Heart left ventricle (tissue), 13 donors: ENCODE results near the gene ATRAID.

ENCODE experiments used
- CTCF ChIP-seq, 12 donors: fragments of 200-600 bp; sonication (generic) in 4 of 12; IDR thresholded peaks; one replicate each; pipeline versions ENCODE4 v1.5.0 to v1.8.0; 2018 to 2022; ENCODE audit warnings: antibody characterized with exemption in 12 of 12, mild to moderate bottlenecking in 5 of 12
- POLR2A ChIP-seq, 2 donors: fragments of 450-650 bp; IDR thresholded peaks; one replicate each; pipeline ENCODE4 v1.6.1; 2017; ENCODE audit warnings: antibody characterized with exemption in 2 of 2, mild to moderate bottlenecking in 2 of 2, moderate library complexity in 2 of 2
- donor health status: ischemic (EF 13 %, LVEDD 7.1; RV severe dilation, severe dysfunction).
- donor health status: DM: no; HTN: yes; CAD: no.
- donor health status: DM: no; HTN: no; CAD: no.
- donor health status: ischemic (EF 25% LVEDD 6.9; RV normal size, moderate dysfunction).
- donor health status: ischemic (EF 25% LVEDD 5.7; RV mildly dilated, moderate dysfunction).
- donor health status: ischemic (EF 35%, LVEDD 5.7; RV mildly dilated, moderate dysfunction).
- donor health status: nonischemic (EF 11% LVEDD 7.7; RV severe dilation, severe dysfunction).
- donor health status: DM: yes; HTN: yes; CAD: no.
- donor health status: PGD.
- donor health status: ischemic (EF 29% LVEDD 5.4; RV normal size, mild dysfunction).
- donor health status: nonischemic (EF 23%, LVEDD 6.1; RV moderate dilation, normal function).

GRCh38 chr2:27255187-27255586, 43.3 kb downstream of the ATRAID start:
- TF ChIP-seq CTCF (IDR thresholded peaks at IDR 0.05) (no peak), POLR2A (IDR thresholded peaks at IDR 0.05) (no peak)
